ENCODE results near the gene CACNB2. TPM values are rescaled to one million over a fixed set of nuclear protein-coding genes. Genes with fewer than 3 reads are reported as not detected.

CACNB2 gene
- total RNA-seq, 4 donors from 2014 or later, result 1.6 to 13.8 (median 5.0) TPM

DNA sequence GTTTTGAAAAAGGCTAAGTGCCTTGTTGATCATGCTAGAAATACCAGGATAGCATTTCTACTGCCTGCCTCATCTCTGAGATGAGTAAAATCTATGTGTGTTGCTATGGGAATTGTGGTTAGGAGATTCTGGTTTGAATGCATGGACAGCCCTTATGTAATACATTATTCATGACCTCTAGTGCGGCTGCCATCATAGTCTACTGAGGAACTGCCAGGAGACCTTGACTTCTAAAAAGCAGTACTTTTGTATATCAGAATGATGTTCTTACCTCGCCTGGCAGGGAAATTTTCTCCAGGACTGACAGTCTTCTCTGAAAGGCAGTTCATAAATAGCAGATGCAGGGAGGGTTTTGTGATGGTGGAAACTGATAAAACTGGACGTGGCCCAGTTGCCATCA, 262.6 kb downstream of the CACNB2 start:
- no peak for DNase-seq (ENCODE audit: low spot score in 2 of 2)
- 77 to 86% methylated on average over 3 of the region's 3 CpGs for WGBS, 2 donors
- H3K4me3 ChIP-seq, result no peak overlapping the region
- no peaks in the 10 kb centered on the region for H3K27me3 ChIP-seq
- no peaks in the 10 kb centered on the region for H3K9me3 ChIP-seq
- peaks cover 0 to 12% (median 0%) of the 10 kb centered on the region in 4 donors for H3K4me1 ChIP-seq
- no peaks in the 10 kb centered on the region for H3K36me3 ChIP-seq
- TF ChIP-seq POLR2A (IDR thresholded peaks at IDR 0.05) (no peak), EP300 (IDR thresholded peaks at IDR 0.05) (no peak)
- TF ChIP-seq, protein P1, sequence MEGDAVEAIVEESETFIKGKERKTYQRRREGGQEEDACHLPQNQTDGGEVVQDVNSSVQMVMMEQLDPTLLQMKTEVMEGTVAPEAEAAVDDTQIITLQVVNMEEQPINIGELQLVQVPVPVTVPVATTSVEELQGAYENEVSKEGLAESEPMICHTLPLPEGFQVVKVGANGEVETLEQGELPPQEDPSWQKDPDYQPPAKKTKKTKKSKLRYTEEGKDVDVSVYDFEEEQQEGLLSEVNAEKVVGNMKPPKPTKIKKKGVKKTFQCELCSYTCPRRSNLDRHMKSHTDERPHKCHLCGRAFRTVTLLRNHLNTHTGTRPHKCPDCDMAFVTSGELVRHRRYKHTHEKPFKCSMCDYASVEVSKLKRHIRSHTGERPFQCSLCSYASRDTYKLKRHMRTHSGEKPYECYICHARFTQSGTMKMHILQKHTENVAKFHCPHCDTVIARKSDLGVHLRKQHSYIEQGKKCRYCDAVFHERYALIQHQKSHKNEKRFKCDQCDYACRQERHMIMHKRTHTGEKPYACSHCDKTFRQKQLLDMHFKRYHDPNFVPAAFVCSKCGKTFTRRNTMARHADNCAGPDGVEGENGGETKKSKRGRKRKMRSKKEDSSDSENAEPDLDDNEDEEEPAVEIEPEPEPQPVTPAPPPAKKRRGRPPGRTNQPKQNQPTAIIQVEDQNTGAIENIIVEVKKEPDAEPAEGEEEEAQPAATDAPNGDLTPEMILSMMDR (IDR thresholded peaks at IDR 0.05), result no peak
- H3K27ac ChIP-seq, result no peak overlapping the region

DNA sequence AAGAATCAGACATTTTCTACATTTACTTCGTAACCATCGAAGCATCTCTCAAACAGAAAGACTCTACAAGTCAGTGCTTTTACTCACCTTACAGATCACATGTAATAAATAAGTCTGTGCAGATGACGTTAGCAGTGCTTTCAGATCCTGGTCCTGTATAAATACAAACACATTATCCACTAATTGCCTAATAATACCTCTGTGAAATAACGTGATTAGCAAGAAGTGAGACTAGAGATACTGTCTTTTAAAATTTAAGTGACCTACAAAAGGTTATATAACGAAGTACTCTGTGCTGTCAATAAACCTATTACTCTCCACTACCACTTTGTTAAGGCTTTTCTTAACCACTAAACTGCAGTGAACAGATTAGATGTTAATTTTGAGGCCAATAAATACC, 264.3 kb downstream of the CACNB2 start:
- H3K27me3 ChIP-seq, result no peaks in the 10 kb centered on the region

DNA sequence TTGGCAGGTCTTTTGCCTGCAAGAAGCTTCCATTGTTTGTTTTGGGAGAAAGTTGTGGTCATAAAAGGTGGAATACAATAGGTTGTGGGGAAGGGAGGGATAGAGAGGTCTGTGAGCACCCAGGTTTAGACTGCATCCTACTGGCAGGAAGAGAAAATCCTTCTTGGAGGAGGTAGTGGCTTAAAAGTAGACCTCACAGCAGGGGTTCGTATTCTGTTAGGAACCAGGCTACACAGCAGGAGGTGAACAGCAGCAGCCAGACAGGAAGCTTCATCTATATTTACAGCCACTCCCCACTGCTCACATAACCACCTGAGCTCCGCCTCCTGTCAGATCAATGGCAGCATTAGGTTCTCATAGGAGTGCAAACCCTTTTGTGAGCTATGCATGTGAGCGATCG, 265.9 kb downstream of the CACNB2 start:
- H3K4me3 ChIP-seq, result no peak overlapping the region
- no peaks in the 10 kb centered on the region for H3K36me3 ChIP-seq
- H3K27me3 ChIP-seq, result no peaks in the 10 kb centered on the region
- no peaks in the 10 kb centered on the region for H3K9me3 ChIP-seq
- H3K27ac ChIP-seq, result no peak overlapping the region
- TF ChIP-seq EP300 (IDR thresholded peaks at IDR 0.05), result no peak
- no peak for TF ChIP-seq POLR2A (IDR thresholded peaks at IDR 0.05)
- TF ChIP-seq, protein P1 (IDR thresholded peaks at IDR 0.05), result no peak
- WGBS, 2 donors, result 89 to 95% methylated on average over 4 of the region's 4 CpGs
- no peak for DNase-seq (ENCODE audit: low spot score in 2 of 2)
- H3K4me1 ChIP-seq, result peaks cover 0 to under 1% (median 0%) of the 10 kb centered on the region in 4 donors

More for the DNA sequence above, 264.3 kb downstream of the CACNB2 start:
- DNase-seq (ENCODE audit: low spot score in 2 of 2), result no peak
- Histone ChIP-seq H3K9me3 (no peaks in the 10 kb centered on the region), H3K36me3 (no peaks in the 10 kb centered on the region), H3K27ac (no peak overlapping the region), H3K4me1 (peaks cover 0 to 12% (median 0%) of the 10 kb centered on the region in 4 donors), H3K4me3 (no peak overlapping the region)
- WGBS, 2 donors, result 78 to 79% methylated on average over 5 of the region's 5 CpGs
- TF ChIP-seq POLR2A (IDR thresholded peaks at IDR 0.05) (no peak), EP300 (IDR thresholded peaks at IDR 0.05) (no peak)
- TF ChIP-seq, protein P1 (IDR thresholded peaks at IDR 0.05), result no peak

DNA sequence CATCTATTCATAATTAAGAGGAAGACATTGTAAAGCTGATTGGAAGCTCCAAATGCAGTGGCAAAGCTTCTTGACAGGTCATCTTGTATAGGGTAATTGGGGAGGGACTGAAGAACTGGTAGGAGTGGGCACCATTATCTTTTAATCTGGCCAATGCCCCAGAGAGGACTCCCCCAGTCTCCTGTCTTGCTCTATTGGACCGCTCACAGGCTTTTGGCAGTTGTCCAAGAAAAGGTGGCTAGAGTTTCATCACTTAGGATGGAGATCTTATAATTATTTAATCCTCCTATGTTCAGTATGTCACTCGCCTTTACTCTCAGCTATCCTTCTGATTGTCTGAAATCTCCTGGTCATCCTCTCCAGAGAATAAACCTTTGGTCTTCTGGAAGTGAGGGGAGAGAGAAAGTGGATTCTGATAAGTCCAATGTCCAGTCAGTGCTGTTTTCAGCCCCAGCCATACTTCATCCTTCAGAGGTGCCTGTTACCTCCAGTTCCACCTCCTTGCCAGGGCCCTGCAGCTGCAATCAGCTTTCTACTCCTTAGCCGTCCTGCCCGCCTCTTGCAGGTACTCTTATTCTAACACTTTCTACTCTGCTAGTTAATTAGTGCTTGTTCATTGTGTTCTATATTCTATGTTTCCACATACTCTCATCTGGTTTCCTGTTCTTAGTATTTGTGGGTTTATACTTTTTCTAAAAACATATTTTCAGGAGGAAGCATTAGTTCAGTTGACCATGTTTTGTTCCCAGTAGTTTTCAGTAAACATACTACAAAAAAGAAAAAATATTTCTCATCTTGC, 269.6 kb downstream of the CACNB2 start:
- Histone ChIP-seq H3K4me1 (no peaks in the 10 kb centered on the region), H3K27me3 (no peaks in the 10 kb centered on the region), H3K36me3 (no peaks in the 10 kb centered on the region), H3K27ac (no peak overlapping the region), H3K9me3 (no peaks in the 10 kb centered on the region), H3K4me3 (no peak overlapping the region)
- WGBS, 2 donors, result 75 to 86% methylated on average over 4 of the region's 4 CpGs
- TF ChIP-seq EP300 (IDR thresholded peaks at IDR 0.05) (no peak), POLR2A (IDR thresholded peaks at IDR 0.05) (no peak)
- TF ChIP-seq, protein P1 (IDR thresholded peaks at IDR 0.05), result no peak
- no peak for DNase-seq (ENCODE audit: low spot score in 2 of 2)

DNA sequence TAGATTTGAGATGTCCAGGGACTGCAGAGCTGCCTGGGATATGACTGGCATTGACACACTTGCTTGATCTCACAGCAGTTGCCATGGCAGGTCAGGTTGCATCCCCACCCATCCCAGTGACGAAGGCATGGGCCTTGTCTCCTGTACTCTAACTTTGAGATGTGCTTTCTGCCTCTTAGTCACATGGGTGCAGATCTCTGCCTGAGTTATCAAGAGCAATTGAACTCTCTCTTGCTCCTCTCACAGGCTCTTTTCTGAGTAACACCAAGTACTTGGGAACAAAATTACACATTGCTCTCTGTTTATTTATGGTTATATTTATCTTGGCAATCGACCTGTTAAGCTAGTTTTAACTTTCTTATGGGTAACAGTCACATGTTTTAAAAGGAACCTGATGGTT, 273.8 kb downstream of the CACNB2 start:
- DNase-seq (ENCODE audit: low spot score in 2 of 2), result no peak
- Histone ChIP-seq H3K9me3 (no peaks in the 10 kb centered on the region), H3K4me1 (no peaks in the 10 kb centered on the region), H3K36me3 (no peaks in the 10 kb centered on the region), H3K27me3 (no peaks in the 10 kb centered on the region), H3K4me3 (no peak overlapping the region), H3K27ac (no peak overlapping the region)
- 53 to 67% methylated on average over 2 of the region's 2 CpGs for WGBS, 2 donors
- TF ChIP-seq POLR2A (IDR thresholded peaks at IDR 0.05) (no peak), EP300 (IDR thresholded peaks at IDR 0.05) (no peak)
- TF ChIP-seq, protein P1 (IDR thresholded peaks at IDR 0.05), result no peak

Data from tibial nerve (tissue), 4 donors.